ENCODE results near the gene CRYGS.
A peak's percentile ranks its signal among the peaks of the same experiment; 100 is the strongest.

The CRYGS gene

GRCh38 chr3:186552408-186553031, 8.3 kb upstream of the CRYGS start:
- no peak for TF ChIP-seq CTCF (IDR thresholded peaks at IDR 0.05; ENCODE audit: low read length, missing control alignments)
- H3K4me3 ChIP-seq (replicated peaks; ENCODE audit: low read depth, low read length) = no peak overlapping the region
- DNase-seq (ENCODE audit: low read depth) = no peak

GRCh38 chr3:186551387-186551786, 7.2 kb upstream of the CRYGS start:
- no peak for TF ChIP-seq CTCF (IDR thresholded peaks at IDR 0.05; ENCODE audit: low read length, missing control alignments)
- no peak overlapping the region for H3K4me3 ChIP-seq (replicated peaks; ENCODE audit: low read depth, low read length)
- no peak for DNase-seq (ENCODE audit: low read depth)

DNA sequence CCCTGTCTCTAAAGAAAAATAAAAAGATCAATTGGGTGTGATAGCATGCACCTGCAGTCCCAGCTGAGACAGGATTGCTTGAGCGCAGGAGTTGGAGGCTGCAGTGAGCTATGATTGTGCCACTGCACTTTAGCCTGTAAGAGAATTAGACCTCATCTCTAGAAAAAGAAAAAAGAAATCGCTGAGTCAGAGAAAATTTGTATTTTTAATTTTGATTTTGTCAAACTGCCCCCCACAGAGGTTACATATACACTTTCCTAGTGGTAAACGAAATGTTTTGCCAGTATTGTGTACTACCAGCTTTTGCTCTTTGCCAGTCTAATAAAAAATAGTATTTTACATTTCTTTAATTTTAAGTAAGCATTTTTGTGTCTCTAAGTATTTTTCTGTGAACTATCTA, 5.3 kb upstream of the CRYGS start:
- no peak for DNase-seq (ENCODE audit: low read depth)
- H3K4me3 ChIP-seq (replicated peaks; ENCODE audit: low read depth, low read length) = no peak overlapping the region
- TF ChIP-seq CTCF (IDR thresholded peaks at IDR 0.05; ENCODE audit: low read length, missing control alignments) = no peak

- no peak for TF ChIP-seq CTCF (IDR thresholded peaks at IDR 0.05; ENCODE audit: low read length, missing control alignments)
- DNase-seq (ENCODE audit: low read depth) = no peak
- no peak overlapping the region for H3K4me3 ChIP-seq (replicated peaks; ENCODE audit: low read depth, low read length)
Measured at GRCh38 chr3:186540835-186541226, 3.3 kb downstream of the CRYGS start.

DNA sequence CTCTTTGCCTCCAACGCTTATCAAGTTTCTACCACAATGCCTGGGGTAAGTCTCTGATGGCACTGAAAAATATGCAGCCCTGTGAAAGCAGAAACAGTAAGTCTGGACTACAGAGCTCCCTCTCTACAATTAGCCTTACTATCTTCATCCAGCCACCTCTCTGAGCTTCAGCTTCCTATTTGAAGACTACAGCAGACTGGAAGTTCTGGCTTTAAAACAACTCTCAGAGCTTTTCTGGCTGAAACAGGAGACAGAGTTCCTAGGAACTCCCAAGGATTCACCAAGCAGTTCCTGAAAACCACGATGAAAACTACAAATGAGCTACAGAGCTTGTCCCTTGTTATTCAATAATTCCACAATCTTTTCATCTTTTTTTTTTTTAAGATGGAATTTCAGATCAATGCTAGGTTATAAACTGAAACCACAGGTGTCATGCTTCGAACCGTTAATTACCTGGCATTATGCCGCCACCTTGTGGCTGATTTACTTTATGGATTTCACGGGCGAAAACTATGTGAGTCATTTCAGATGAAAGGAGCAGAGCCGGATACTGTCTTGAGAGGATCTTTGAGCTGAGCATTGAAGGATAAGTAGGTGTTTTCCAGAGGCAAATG, 3.9 kb downstream of the CRYGS start:
- peak; percentile 64 for TF ChIP-seq CTCF (IDR thresholded peaks at IDR 0.05; ENCODE audit: low read length, missing control alignments)
- H3K4me3 ChIP-seq (replicated peaks; ENCODE audit: low read depth, low read length) = no peak overlapping the region
- peak; percentile 76 for DNase-seq (ENCODE audit: low read depth)

DNA sequence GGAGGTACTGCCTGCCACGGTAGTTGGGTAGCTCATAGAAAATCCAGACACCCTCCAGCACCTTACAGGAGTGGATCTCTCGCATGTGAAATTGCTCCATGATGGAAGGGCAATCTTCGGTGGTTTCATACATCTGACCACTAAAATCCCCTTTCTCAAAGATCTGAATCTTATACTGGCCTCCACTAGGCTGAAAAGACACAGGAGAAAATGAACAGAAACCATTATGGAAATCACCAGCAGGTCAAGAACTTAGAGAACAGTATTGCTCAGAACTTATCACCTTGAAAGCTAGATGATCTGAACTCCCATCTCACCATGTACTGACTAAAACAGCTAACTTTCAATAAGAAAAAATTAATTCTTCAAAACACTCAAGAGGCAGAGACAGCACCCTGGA, 5.4 kb downstream of the CRYGS start:
- TF ChIP-seq CTCF (IDR thresholded peaks at IDR 0.05; ENCODE audit: low read length, missing control alignments) = no peak
- H3K4me3 ChIP-seq (replicated peaks; ENCODE audit: low read depth, low read length) = no peak overlapping the region
- DNase-seq (ENCODE audit: low read depth) = no peak
